Endothelial cell of umbilical vein (primary cell): ENCODE results near the gene KDM3A. TPM values are rescaled to one million over a fixed set of nuclear protein-coding genes. Genes with fewer than 3 reads are reported as not detected.

Source experiments
- BruUV-seq: library from RNA; stranded (reverse); fragments of 400-500 nt; replicated peaks from 2 replicates; lab custom pipeline; 2021; lab: Mats Ljungman, UMichigan
- CTCF ChIA-PET: fragments of 300-600, 350-600 bp; sonication (Branson Sonifier 250); formaldehyde crosslinking; loops from one replicate; lab custom pipeline; 2021; ENCODE audit warnings: antibody characterized with exemption, inconsistent platforms; lab: Charles Lee
- POLR2A ChIA-PET: fragments of 300-600, 350-600 bp; sonication (Branson Sonifier 250); formaldehyde crosslinking; loops from one replicate; lab custom pipeline; 2021; ENCODE audit warnings: antibody characterized with exemption, inconsistent platforms; lab: Charles Lee
- DNase-seq: peaks from one replicate; pipeline ENCODE4 v3.0.0-alpha.2; 2011; ENCODE audit warnings: low read depth, low spot score
- FAIRE-seq: peaks from 2 replicates; lab custom pipeline; 2011; peaks lifted over from hg19 to GRCh38; lab: Jason Lieb, UNC
- H2AFZ ChIP-seq: 2 replicates; pipeline ENCODE4 v1.6.0; 2012; ENCODE audit warnings: low read depth, low read length, control low read depth, inconsistent platforms
- H3K27ac ChIP-seq: 2 replicates; pipeline ENCODE4 v1.5.1; 2011; ENCODE audit warnings: low read depth, mild to moderate bottlenecking, control low read depth, low read length, moderate library complexity; ENCODE audit not compliant: insufficient read depth
- H3K27me3 ChIP-seq, 2 experiments: 2 replicates each; pipeline versions ENCODE4 v1.6.0 to v1.6.1; 2011; ENCODE audit warnings: low read length in 2 of 2, mixed read lengths in 1 of 2; ENCODE audit not compliant: control insufficient read depth in 2 of 2, insufficient read depth in 2 of 2
- H3K36me3 ChIP-seq, 2 experiments: 2 replicates in 1 of 2; 3 replicates in 1 of 2; pipeline ENCODE4 v1.5.1; 2011; ENCODE audit warnings: low read length in 2 of 2, mild to moderate bottlenecking in 1 of 2, moderate library complexity in 1 of 2; ENCODE audit not compliant: control insufficient read depth in 2 of 2, insufficient read depth in 2 of 2; ENCODE audit errors: extremely low read depth in 1 of 2
- H3K4me1 ChIP-seq: 3 replicates; pipeline ENCODE4 v1.5.1; 2011; ENCODE audit warnings: mild to moderate bottlenecking, low read length; ENCODE audit not compliant: control insufficient read depth, insufficient read depth; ENCODE audit errors: extremely low read depth
- H3K4me2 ChIP-seq: 2 replicates; pipeline ENCODE4 v1.6.1; 2011; ENCODE audit warnings: low read length, control low read depth, mixed read lengths; ENCODE audit not compliant: insufficient read depth
- H3K4me3 ChIP-seq, 3 experiments: fragments of 200-600 bp in 1 of 3; sonication (generic), shearing (Covaris generic) in 1 of 3; replicated peaks in 1 of 3; 2 replicates each; pipeline ENCODE4 v1.5.1; 2011 to 2016; ENCODE audit warnings: control low read depth in 3 of 3, low read length in 3 of 3, mild to moderate bottlenecking in 2 of 3, inconsistent platforms in 1 of 3, low read depth in 1 of 3, moderate library complexity in 1 of 3; ENCODE audit not compliant: insufficient read depth in 1 of 3
- H3K79me2 ChIP-seq: 2 replicates; pipeline ENCODE4 v1.6.0; 2012; ENCODE audit warnings: low read length, inconsistent platforms; ENCODE audit not compliant: control insufficient read depth, insufficient read depth
- H3K9ac ChIP-seq: replicated peaks from 2 replicates; pipeline ENCODE3; 2011; ENCODE audit warnings: low read length, control low read depth; ENCODE audit not compliant: insufficient read depth; ENCODE audit errors: extremely low read depth
- H3K9me1 ChIP-seq: replicated peaks from 3 replicates; pipeline ENCODE4 v1.6.0; 2011; ENCODE audit warnings: mild to moderate bottlenecking, low read length; ENCODE audit not compliant: control insufficient read depth, insufficient read depth; ENCODE audit errors: extremely low read depth
- H3K9me3 ChIP-seq: replicated peaks from 2 replicates; pipeline ENCODE4 v1.5.1; 2012; ENCODE audit warnings: low read length, inconsistent platforms; ENCODE audit not compliant: control insufficient read depth, insufficient read depth
- H4K20me1 ChIP-seq: replicated peaks from 2 replicates; pipeline ENCODE3; 2011; ENCODE audit warnings: mild to moderate bottlenecking, low read length; ENCODE audit not compliant: control insufficient read depth, insufficient read depth; ENCODE audit errors: extremely low read depth
- CTCF ChIP-seq, 2 donors: IDR thresholded peaks; 1 replicate in 1 of 2; 2 replicates in 1 of 2; pipeline ENCODE4 v1.5.1; 2011; ENCODE audit warnings: low read length in 2 of 2, mild to moderate bottlenecking in 2 of 2, moderate library complexity in 2 of 2, control low read depth in 1 of 2, inconsistent platforms in 1 of 2, low read depth in 1 of 2; ENCODE audit not compliant: insufficient read depth in 1 of 2; ENCODE audit errors: extremely low read depth in 1 of 2
- EZH2 ChIP-seq: IDR thresholded peaks from 2 replicates; pipeline ENCODE4 v1.6.1; 2012; ENCODE audit warnings: borderline replicate concordance, low read depth, mild to moderate bottlenecking, moderate library complexity, low read length, inconsistent platforms; ENCODE audit not compliant: severe bottlenecking
- FOS ChIP-seq: IDR thresholded peaks from 2 replicates; pipeline ENCODE4 v1.6.1; 2011; ENCODE audit warnings: mild to moderate bottlenecking, low read length, moderate library complexity, borderline replicate concordance; ENCODE audit not compliant: insufficient read depth
- GATA2 ChIP-seq: IDR thresholded peaks from 2 replicates; pipeline ENCODE4 v1.7.0; 2011; ENCODE audit warnings: low read depth, mild to moderate bottlenecking, moderate library complexity, mixed read lengths, low read length; ENCODE audit not compliant: insufficient read length, insufficient read depth
- JUN ChIP-seq: IDR thresholded peaks from 2 replicates; pipeline ENCODE4 v1.6.1; 2011; ENCODE audit warnings: borderline replicate concordance, low read depth; ENCODE audit not compliant: insufficient read length, insufficient read depth
- MAX ChIP-seq: IDR thresholded peaks from 2 replicates; pipeline ENCODE4 v1.6.1; 2011; ENCODE audit not compliant: insufficient read depth, insufficient read length
- MYC ChIP-seq: IDR thresholded peaks from one replicate; pipeline ENCODE4 v1.6.1; 2011; ENCODE audit warnings: mild to moderate bottlenecking, low read depth, low read length
- POLR2A ChIP-seq: IDR thresholded peaks from 2 replicates; pipeline ENCODE4 v1.6.1; 2012; ENCODE audit warnings: low read depth, mild to moderate bottlenecking, control low read depth, low read length
- POLR2AphosphoS5 ChIP-seq: IDR thresholded peaks from 2 replicates; pipeline ENCODE4 v1.6.1; 2012; ENCODE audit warnings: low read depth, mild to moderate bottlenecking, control low read depth, low read length, moderate library complexity; ENCODE audit not compliant: insufficient read depth
- dilution Hi-C: fragments of 300-500 bp; cut with MboI; formaldehyde crosslinking; loops from one replicate; pipeline ENCODE4 v1.15.0; 2019; ENCODE audit warnings: low sequenced_read_pairs; ENCODE audit not compliant: extremely low pct_ligation_motif_present
- intact Hi-C: fragments of 100-400 bp; cut with micrococcal nuclease; formaldehyde crosslinking; loops from one replicate; pipeline ENCODE4 v1.10.0; 2022
- polyA plus RNA-seq, 4 experiments: library from polyadenylated mRNA; depleted of rRNA in 3 of 4; stranded (reverse) in 3 of 4; unstranded in 1 of 4; fragments of >200 nt; gene quantifications; 2 replicates each; pipeline versions ENCODE4 v1.2.1 to v1.2.3, GENCODE V29; 2011 to 2012; ENCODE audit warnings: missing spikeins in 1 of 4
- total RNA-seq: library from RNA; stranded (reverse); gene quantifications from 2 replicates; pipeline ENCODE4 v1.2.3, GENCODE V29; 2021

KDM3A gene
- total and polyA plus RNA-seq, 2 donors (not counting 3 experiments of a cell fraction or from before 2014, with no cell fraction given) = 13.5 to 29.5 TPM

GRCh38 chr2:86435531-86435930, 5.6 kb upstream of the KDM3A start:
- dilution Hi-C loops = no loop called here
- CTCF ChIA-PET = no interaction called here

More at GRCh38 chr2:86435531-86435930, 5.6 kb upstream of the KDM3A start:
- Histone ChIP-seq H3K9ac (no peak overlapping the region), H3K27me3 (peaks cover 5 to 15% of the 10 kb centered on the region in 2 experiments), H3K9me3 (no peaks in the 10 kb centered on the region), H3K79me2 (no peaks in the 10 kb centered on the region), H3K4me1 (no peaks in the 10 kb centered on the region), H3K36me3 (no peaks in the 10 kb centered on the region), H3K27ac (no peak overlapping the region), H4K20me1 (no peaks in the 10 kb centered on the region), H3K9me1 (no peaks in the 10 kb centered on the region), H2AFZ (no peak overlapping the region), H3K4me2 (no peak overlapping the region), H3K4me3 (no peak overlapping the region)
- POLR2A ChIA-PET = no interaction called here
- DNase-seq (no peak), FAIRE-seq (no peak)
- no TSS peak for BruUV-seq
- intact Hi-C loops = no loop called here
- TF ChIP-seq POLR2A (no peak), CTCF (IDR thresholded peaks at IDR 0.05; ENCODE audit: extremely low read depth in 1 of 2, insufficient read depth in 1 of 2, low read depth in 1 of 2, low read length in 2 of 2) (no peak), JUN (no peak), EZH2 (no peak), POLR2AphosphoS5 (no peak), GATA2 (no peak), FOS (no peak), MYC (no peak), MAX (no peak)
